Ishikawa (cell line): Measurements from ENCODE around the gene CERS6.

Experiments
- EGR1 ChIP-seq: IDR thresholded peaks from 2 replicates; pipeline ENCODE4 v1.6.1; 2012
- EP300 ChIP-seq: IDR thresholded peaks from 2 replicates; pipeline ENCODE4 v1.6.1; 2012; ENCODE audit warnings: borderline replicate concordance
- FOXM1 ChIP-seq: IDR thresholded peaks from 2 replicates; pipeline ENCODE4 v1.6.1; 2012; ENCODE audit warnings: low read depth, borderline replicate concordance
- MAX ChIP-seq: IDR thresholded peaks from 2 replicates; pipeline ENCODE4 v1.6.1; 2012
- REST ChIP-seq: IDR thresholded peaks from 2 replicates; pipeline ENCODE4 v1.6.1; 2012; ENCODE audit warnings: low read depth, mild to moderate bottlenecking
- TAF1 ChIP-seq: IDR thresholded peaks from 2 replicates; pipeline ENCODE4 v1.6.1; 2012; ENCODE audit warnings: low read depth, mild to moderate bottlenecking
- YY1 ChIP-seq: IDR thresholded peaks from 2 replicates; pipeline ENCODE4 v1.6.1; 2012; ENCODE audit warnings: low read depth
- ZBTB7A ChIP-seq: IDR thresholded peaks from 2 replicates; pipeline ENCODE4 v1.6.1; 2012; ENCODE audit warnings: low read depth

- TF ChIP-seq ZBTB7A (no peak), REST (no peak), MAX (no peak), EP300 (no peak), YY1 (no peak), FOXM1 (no peak), TAF1 (no peak), EGR1 (no peak)
Observed at GRCh38 chr2:168450171-168450570, 5.9 kb upstream of the CERS6 start.
